IMR-90 (cell line): ENCODE measurements around the gene KCNV2. TPM values are rescaled to one million over a fixed set of nuclear protein-coding genes. Genes with fewer than 3 reads are reported as not detected.

Experiments
- ATAC-seq: fragments of 200-7000 bp; cut with Tn5 transposase; 2 replicates; pipeline ENCODE4 v1.9.1; 2020; ENCODE audit warnings: low read depth, mild to moderate bottlenecking, moderate library complexity
- BruUV-seq: library from RNA; stranded (reverse); fragments of 400-500 nt; replicated peaks from 2 replicates; lab custom pipeline; 2021; lab: Mats Ljungman, UMichigan
- CTCF ChIA-PET: fragments of 300-600 bp; formaldehyde crosslinking; extraction: SDS; loops from one replicate; lab custom pipeline; 2021; ENCODE audit warnings: antibody characterized with exemption; lab: Yijun Ruan, JAX
- POLR2A ChIA-PET: fragments of 300-600 bp; sonication (Branson Sonifier 250); formaldehyde crosslinking; loops from one replicate; lab custom pipeline; 2022; ENCODE audit warnings: antibody characterized with exemption; ENCODE audit not compliant: unreplicated experiment; lab: Charles Lee
- DNase-seq: peaks from one replicate; pipeline ENCODE4 v3.0.0; 2013
- H2AFZ ChIP-seq: replicated peaks from 2 replicates; pipeline ENCODE3; 2013; ENCODE audit warnings: low read length, mild to moderate bottlenecking; ENCODE audit not compliant: poor library complexity
- H2AK5ac ChIP-seq: 2 replicates; pipeline ENCODE4 v1.6.1; 2013; ENCODE audit warnings: low read depth, low read length, inconsistent platforms
- H2AK9ac ChIP-seq: replicated peaks from 2 replicates; pipeline ENCODE3; 2013; ENCODE audit warnings: mild to moderate bottlenecking, low read depth, low read length, moderate library complexity; ENCODE audit not compliant: poor library complexity
- H2BK120ac ChIP-seq: 2 replicates; pipeline ENCODE4 v1.6.1; 2013; ENCODE audit warnings: low read depth, low read length, inconsistent platforms
- H2BK15ac ChIP-seq: 3 replicates; pipeline ENCODE4 v1.6.1; 2013; ENCODE audit warnings: low read depth, low read length, inconsistent platforms
- H2BK20ac ChIP-seq: 2 replicates; pipeline ENCODE4 v1.6.1; 2013; ENCODE audit warnings: low read depth, mild to moderate bottlenecking, inconsistent platforms, low read length, moderate library complexity
- H2BK5ac ChIP-seq: 2 replicates; pipeline ENCODE4 v1.6.1; 2013; ENCODE audit warnings: mild to moderate bottlenecking, low read depth, low read length, inconsistent platforms; ENCODE audit not compliant: poor library complexity, severe bottlenecking
- H3K14ac ChIP-seq: replicated peaks from 2 replicates; pipeline ENCODE4 v1.6.1; 2013; ENCODE audit warnings: low read depth, low read length, inconsistent platforms
- H3K18ac ChIP-seq: 2 replicates; pipeline ENCODE4 v1.6.1; 2013; ENCODE audit warnings: low read depth, low read length, control low read depth
- H3K23ac ChIP-seq: 2 replicates; pipeline ENCODE4 v1.6.1; 2013; ENCODE audit warnings: low read depth, low read length, inconsistent platforms
- H3K27ac ChIP-seq: 2 replicates; pipeline ENCODE4 v1.5.1; 2013; ENCODE audit warnings: mild to moderate bottlenecking, control low read depth, low read length; ENCODE audit not compliant: insufficient read depth
- H3K27me3 ChIP-seq: 2 replicates; pipeline ENCODE4 v1.6.1; 2013; ENCODE audit warnings: low read length; ENCODE audit not compliant: control insufficient read depth, insufficient read depth
- H3K36me3 ChIP-seq: 2 replicates; pipeline ENCODE4 v1.6.1; 2013; ENCODE audit warnings: low read length, mixed read lengths; ENCODE audit not compliant: control insufficient read depth, insufficient read depth
- H3K4ac ChIP-seq: 2 replicates; pipeline ENCODE4 v1.6.1; 2013; ENCODE audit warnings: low read depth, low read length, inconsistent platforms
- H3K4me1 ChIP-seq: 2 replicates; pipeline ENCODE4 v1.6.1; 2013; ENCODE audit warnings: low read length, mixed read lengths; ENCODE audit not compliant: control insufficient read depth, insufficient read depth
- H3K4me2 ChIP-seq: 2 replicates; pipeline ENCODE4 v1.6.1; 2013; ENCODE audit warnings: low read depth, mild to moderate bottlenecking, control low read depth, low read length, moderate library complexity
- H3K4me3 ChIP-seq: 2 replicates; pipeline ENCODE4 v1.5.1; 2013; ENCODE audit warnings: low read depth, mild to moderate bottlenecking, control low read depth, low read length, moderate library complexity; ENCODE audit not compliant: insufficient read depth
- H3K56ac ChIP-seq: 2 replicates; pipeline ENCODE4 v1.6.1; 2013; ENCODE audit warnings: low read length, inconsistent platforms; ENCODE audit not compliant: insufficient read depth; ENCODE audit errors: extremely low read depth
- H3K79me1 ChIP-seq, 2 experiments: 2 replicates each; pipeline ENCODE4 v1.6.1; 2013; ENCODE audit warnings: low read length in 2 of 2, inconsistent platforms in 1 of 2, low read depth in 1 of 2
- H3K9ac ChIP-seq: 2 replicates; pipeline ENCODE4 v1.6.1; 2013; ENCODE audit warnings: low read depth, low read length, control low read depth
- H3K9me1 ChIP-seq: 2 replicates; pipeline ENCODE4 v1.6.1; 2013; ENCODE audit warnings: low read length, inconsistent platforms; ENCODE audit not compliant: insufficient read depth
- H3K9me3 ChIP-seq: 2 replicates; pipeline ENCODE4 v1.6.1; 2013; ENCODE audit warnings: low read length; ENCODE audit not compliant: control insufficient read depth, insufficient read depth
- H4K20me1 ChIP-seq: 2 replicates; pipeline ENCODE4 v1.6.1; 2013; ENCODE audit warnings: low read length, inconsistent platforms; ENCODE audit not compliant: insufficient read depth
- H4K5ac ChIP-seq: 2 replicates; pipeline ENCODE4 v1.6.1; 2013; ENCODE audit warnings: mild to moderate bottlenecking, low read depth, low read length, control low read depth
- H4K8ac ChIP-seq, 2 experiments: 2 replicates each; pipeline ENCODE4 v1.6.1; 2013; ENCODE audit warnings: low read depth in 2 of 2, low read length in 2 of 2, control low read depth in 1 of 2, inconsistent platforms in 1 of 2
- H4K91ac ChIP-seq: 2 replicates; pipeline ENCODE4 v1.6.1; 2013; ENCODE audit warnings: low read depth, low read length, inconsistent platforms; ENCODE audit not compliant: insufficient read depth
- CEBPB ChIP-seq: IDR thresholded peaks from 2 replicates; pipeline ENCODE4 v1.6.1; 2012; ENCODE audit warnings: low read depth, low read length, improper control_type of control experiment
- WGBS, 2 experiments: methylation state at CpG; one replicate each; pipeline versions ENCODE4 v1.1.5 to v1.1.7; 2013; ENCODE audit warnings: missing lambda C conversion rate in 2 of 2; ENCODE audit not compliant: insufficient read length in 1 of 2; ENCODE audit errors: extremely low coverage in 2 of 2; 5-methylcytosine and 5-hydroxymethylcytosine counted together
- dilution Hi-C: fragments of 300-500 bp; cut with HindIII; formaldehyde crosslinking; loops from one replicate; pipeline ENCODE4 v1.14.3; 2018; ENCODE audit warnings: low sequenced_read_pairs; ENCODE audit not compliant: unreplicated experiment
- in situ Hi-C: fragments of 300-500 bp; cut with MboI; formaldehyde crosslinking; loops from 3 replicates; pipeline ENCODE4 v1.14.3; 2019; ENCODE audit warnings: low sequenced_read_pairs, inconsistent platforms, mixed read lengths
- intact Hi-C: fragments of 100-400 bp; cut with micrococcal nuclease; formaldehyde crosslinking; loops from 2 replicates; pipeline ENCODE4 v1.10.0; 2022
- polyA plus RNA-seq, 3 experiments: library from polyadenylated mRNA; depleted of rRNA; stranded (reverse); fragments of >200 nt; gene quantifications; 2 replicates each; pipeline ENCODE4 v1.2.3, GENCODE V29; 2012; ENCODE audit warnings: low replicate concordance in 1 of 3
- total RNA-seq: library from RNA; depleted of rRNA; stranded (reverse); fragments of >200 nt; gene quantifications from 2 replicates; pipeline ENCODE4 v1.2.3, GENCODE V29; 2012

Gene KCNV2
- total and polyA plus RNA-seq, 2 of the 4 experiments (the other 2 are of a cell fraction) = not detected

GRCh38 chr9:2673161-2673560, 44.1 kb upstream of the KCNV2 start:
- DNase-seq = no peak
- no peaks in the 10 kb centered on the region for H3K4me1 ChIP-seq
- H3K36me3 ChIP-seq = no peaks in the 10 kb centered on the region
- no peak overlapping the region for H2BK5ac ChIP-seq
- H4K20me1 ChIP-seq = no peaks in the 10 kb centered on the region
- no peak overlapping the region for H4K8ac ChIP-seq
- H3K23ac ChIP-seq = no peak overlapping the region
- no peaks in the 10 kb centered on the region for H3K27me3 ChIP-seq
- H2BK120ac ChIP-seq = no peak overlapping the region
- WGBS, 2 experiments = no CpG with 5 or more reads among the region's 3 CpGs
- no peak overlapping the region for H2BK20ac ChIP-seq
- CTCF ChIA-PET = no interaction called here
- no peak overlapping the region for H2AK5ac ChIP-seq
- dilution Hi-C loops (no loop called here), intact Hi-C loops (no loop called here), in situ Hi-C loops (no loop called here)
- H3K79me1 ChIP-seq = no peaks in the 10 kb centered on the region
- H3K14ac ChIP-seq = no peak overlapping the region
- no peak overlapping the region for H3K4me3 ChIP-seq
- H4K91ac ChIP-seq = no peak overlapping the region
- no peak overlapping the region for H3K9ac ChIP-seq
- ATAC-seq = no peak
- H3K56ac ChIP-seq = no peak overlapping the region
- H3K18ac ChIP-seq = no peak overlapping the region
- BruUV-seq = no TSS peak
- H3K4me2 ChIP-seq = no peak overlapping the region
- no peak overlapping the region for H2BK15ac ChIP-seq
- no peaks in the 10 kb centered on the region for H3K9me1 ChIP-seq
- no peak overlapping the region for H3K4ac ChIP-seq
- no peaks in the 10 kb centered on the region for H3K9me3 ChIP-seq
- no peak overlapping the region for H2AK9ac ChIP-seq
- H4K5ac ChIP-seq = no peak overlapping the region
- no peak overlapping the region for H2AFZ ChIP-seq
- H3K27ac ChIP-seq = no peak overlapping the region
- no peak for TF ChIP-seq CEBPB
- POLR2A ChIA-PET = no interaction called here
